ENCODE data around the gene ZNF768. TPM values are rescaled to one million over a fixed set of nuclear protein-coding genes. Genes with fewer than 3 reads are reported as not detected.
A peak's percentile ranks its signal among the peaks of the same experiment; 100 is the strongest.

Gene ZNF768
- total and polyA plus RNA-seq, 2 of the 13 experiments (the other 11 are each of a cell fraction or from before 2014, with no cell fraction given), result 26.7 to 34.4 TPM

- TF ChIP-seq, protein P1, sequence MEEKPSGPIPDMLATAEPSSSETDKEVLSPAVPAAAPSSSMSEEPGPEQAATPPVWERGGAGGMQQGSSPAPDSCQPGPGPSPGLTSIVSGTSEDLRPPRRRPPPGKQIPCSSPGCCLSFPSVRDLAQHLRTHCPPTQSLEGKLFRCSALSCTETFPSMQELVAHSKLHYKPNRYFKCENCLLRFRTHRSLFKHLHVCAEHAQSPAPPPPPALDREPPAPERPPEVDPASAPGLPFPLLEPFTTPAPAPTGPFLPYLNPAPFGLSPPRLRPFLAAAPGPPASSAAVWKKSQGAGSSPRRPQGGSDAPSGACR (CRISPR knock-in tag; IDR thresholded peaks at IDR 0.05), result no peak
- TF ChIP-seq ZNF138 (CRISPR knock-in tag; IDR thresholded peaks at IDR 0.05; ENCODE audit: low read depth), result no peak
Measured at GRCh38 chr16:30519120-30520049, 7.0 kb downstream of the ZNF768 start (continued).

DNA sequence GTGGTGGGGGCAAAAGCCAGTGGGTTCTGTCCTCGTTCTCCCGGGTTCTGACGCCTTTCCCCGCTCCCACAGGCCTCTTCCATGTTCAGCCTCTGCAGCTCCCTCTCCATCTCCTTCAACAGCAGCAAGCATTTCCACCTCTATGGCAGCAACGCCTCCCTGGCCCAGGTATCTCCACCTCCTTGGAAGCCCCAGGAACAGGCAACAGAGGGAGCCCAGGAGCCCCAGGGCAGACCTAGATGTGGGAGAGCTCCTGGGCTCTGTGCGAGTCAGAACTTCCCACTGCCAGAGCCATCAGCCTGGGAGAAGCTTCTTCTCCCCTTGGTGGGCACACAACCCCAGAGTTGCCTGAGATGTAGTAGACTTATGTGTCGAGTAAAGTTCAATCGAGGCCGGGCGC lies 7.8 kb downstream of the ZNF768 start:
- Histone ChIP-seq H3K4me3 (replicated peaks in 1 of 3; ENCODE audit: insufficient read depth in 1 of 3, low read depth in 2 of 3, low read length in 3 of 3) (no peak overlapping the region), H3K79me2 (ENCODE audit: insufficient read depth, low read length) (no peaks in the 10 kb centered on the region), H3K27me3 (ENCODE audit: control insufficient read depth in 1 of 2, insufficient read depth in 2 of 2, low read length in 2 of 2) (no peaks in the 10 kb centered on the region), H3K4me2 (ENCODE audit: low read depth, low read length) (no peak overlapping the region), H3K9me3 (ENCODE audit: low read length) (no peaks in the 10 kb centered on the region), H4K20me1 (ENCODE audit: insufficient read depth, low read length) (no peaks in the 10 kb centered on the region), H2AFZ (ENCODE audit: low read length) (no peak overlapping the region), H3K36me3 (replicated peaks in 1 of 2; ENCODE audit: control insufficient read depth in 1 of 2, insufficient read depth in 2 of 2, low read length in 2 of 2) (no peaks in the 10 kb centered on the region), H3K4me1 (ENCODE audit: insufficient read depth, low read length) (peaks cover 53% of the 10 kb centered on the region), H3K9ac (ENCODE audit: insufficient read depth, low read depth, low read length) (no peak overlapping the region), H3K27ac (ENCODE audit: extremely low read length, insufficient read depth, low read length) (no peak overlapping the region)
- intact Hi-C loops (cut with micrococcal nuclease; ENCODE audit: unreplicated experiment), result no loop called here
- DNase-seq (ENCODE audit: low spot score) (no peak), ATAC-seq (no peak), FAIRE-seq (no peak)
- ChIA-PET POLR2A (no interaction called here), CTCF (ENCODE audit: low intra/inter-chr PET ratio, low total read pairs) (no interaction called here)
- in situ Hi-C loops (cut with HindIII; ENCODE audit: extremely low pct_ligation_motif_present, low pct_unique_long_range_greater_than_20kb), result loop anchor here (5.0 kb wide), 1 partner anchor 61 kb away; no protein-coding TSS in a partner anchor
- WGBS (ENCODE audit: low lambda C conversion rate), result 57% methylated on average over 10 of the region's 10 CpGs
- no peak for TF ChIP-seq MIER3 (CRISPR knock-in tag; IDR thresholded peaks at IDR 0.05; ENCODE audit: borderline replicate concordance)
- TF ChIP-seq ZFP82 (CRISPR knock-in tag; IDR thresholded peaks at IDR 0.05; ENCODE audit: borderline replicate concordance), result no peak
- TF ChIP-seq FOXO4 (CRISPR knock-in tag; conservative IDR thresholded peaks at IDR 0.05), result 0 out of 2 replicates have a peak, but pooled peaks have one; percentile 69
- TF ChIP-seq SMAD9 (CRISPR knock-in tag; IDR thresholded peaks at IDR 0.05), result no peak
- no peak for TF ChIP-seq DNMT1 (CRISPR knock-in tag; IDR thresholded peaks at IDR 0.05)
- 0 out of 2 replicates have a peak, but pooled peaks have one; percentile 9 for TF ChIP-seq CTCF (CRISPR knock-in tag; IDR thresholded peaks at IDR 0.05)
- no peak for TF ChIP-seq FLYWCH1 (CRISPR knock-in tag; IDR thresholded peaks at IDR 0.05)
- no peak for TF ChIP-seq KLF6 (CRISPR knock-in tag; IDR thresholded peaks at IDR 0.05)
- no peak for TF ChIP-seq ZNF34 (CRISPR knock-in tag; IDR thresholded peaks at IDR 0.05; ENCODE audit: borderline replicate concordance)
- no peak for TF ChIP-seq MYNN (CRISPR knock-in tag; IDR thresholded peaks at IDR 0.05; ENCODE audit: low read depth)
- BruUV-seq (replicated peaks), result no TSS peak

Measured in HepG2 (cell line).